H1 (cell line): ENCODE data around the gene FBXO39. TPM values are rescaled to one million over a fixed set of nuclear protein-coding genes. Genes with fewer than 3 reads are reported as not detected.

ENCODE experiments used
- CTCF ChIA-PET: fragments of 300-600 bp; sonication (Branson Sonifier 250); formaldehyde crosslinking; loops from one replicate; lab custom pipeline; 2021; ENCODE audit not compliant: partially characterized antibody; lab: Charles Lee
- POLR2A ChIA-PET: fragments of 300-600 bp; sonication (Branson Sonifier 250); formaldehyde crosslinking; loops from one replicate; lab custom pipeline; 2021; ENCODE audit warnings: inconsistent platforms; ENCODE audit not compliant: partially characterized antibody; lab: Charles Lee
- DNase-seq, 2 experiments: peaks; one replicate each; pipeline versions ENCODE4 v3.0.0 to v3.0.0-alpha.2; 2010 to 2022; ENCODE audit warnings: low spot score in 2 of 2, low read depth in 1 of 2, mixed read lengths in 1 of 2
- FAIRE-seq: peaks from 2 replicates; lab custom pipeline; 2011; peaks lifted over from hg19 to GRCh38; lab: Jason Lieb, UNC
- H2AFZ ChIP-seq: 2 replicates; pipeline ENCODE4 v1.8.1; 2012; ENCODE audit warnings: low read length, inconsistent platforms
- H2AK5ac ChIP-seq: 2 replicates; pipeline ENCODE4 v1.6.1; 2013; ENCODE audit warnings: low read depth, low read length
- H2BK120ac ChIP-seq: replicated peaks from 2 replicates; pipeline ENCODE3; 2013; ENCODE audit warnings: low read depth, low read length, inconsistent platforms
- H2BK12ac ChIP-seq: 2 replicates; pipeline ENCODE4 v1.6.1; 2013; ENCODE audit warnings: low read depth, low read length
- H2BK15ac ChIP-seq: 2 replicates; pipeline ENCODE4 v1.6.1; 2013; ENCODE audit warnings: low read length
- H2BK20ac ChIP-seq: 2 replicates; pipeline ENCODE4 v1.6.1; 2013; ENCODE audit warnings: low read length
- H2BK5ac ChIP-seq: 2 replicates; pipeline ENCODE4 v1.6.1; 2013; ENCODE audit warnings: low read depth, low read length
- H3K14ac ChIP-seq: 2 replicates; pipeline ENCODE4 v1.6.1; 2013; ENCODE audit warnings: inconsistent platforms; ENCODE audit not compliant: insufficient read length
- H3K18ac ChIP-seq: 2 replicates; pipeline ENCODE4 v1.6.1; 2013; ENCODE audit warnings: low read length; ENCODE audit errors: extremely low read depth
- H3K23ac ChIP-seq: 2 replicates; pipeline ENCODE4 v1.6.1; 2013; ENCODE audit warnings: inconsistent platforms; ENCODE audit not compliant: insufficient read length
- H3K23me2 ChIP-seq: 2 replicates; pipeline ENCODE4 v1.6.1; 2013; ENCODE audit warnings: low read depth, low read length
- H3K27ac ChIP-seq: 2 replicates; pipeline ENCODE4 v1.6.1; 2011; ENCODE audit warnings: low read depth, low read length, inconsistent platforms
- H3K27me3 ChIP-seq, 4 experiments: replicated peaks in 1 of 4; 1 replicate in 1 of 4; 2 replicates in 3 of 4; pipeline versions ENCODE4 v1.6.1 to v1.8.1; 2011 to 2013; ENCODE audit warnings: low read length in 3 of 4, mild to moderate bottlenecking in 3 of 4, inconsistent platforms in 2 of 4, mixed read lengths in 2 of 4, moderate library complexity in 1 of 4; ENCODE audit not compliant: control insufficient read depth in 3 of 4, insufficient read depth in 3 of 4; ENCODE audit errors: extremely low read depth in 1 of 4
- H3K36me3 ChIP-seq, 4 experiments: 2 replicates each; pipeline versions ENCODE4 v1.6.1 to v1.8.1; 2011 to 2013; ENCODE audit warnings: mild to moderate bottlenecking in 4 of 4, low read length in 3 of 4, moderate library complexity in 2 of 4, control low read depth in 1 of 4, inconsistent platforms in 1 of 4; ENCODE audit not compliant: insufficient read depth in 4 of 4, control insufficient read depth in 2 of 4
- H3K4ac ChIP-seq: replicated peaks from 2 replicates; pipeline ENCODE3; 2013; ENCODE audit warnings: low read length, low read depth, mixed read lengths, inconsistent platforms; ENCODE audit not compliant: insufficient read length
- H3K4me1 ChIP-seq, 4 experiments: replicated peaks in 1 of 4; 1 replicate in 1 of 4; 2 replicates in 3 of 4; pipeline versions ENCODE4 v1.6.1 to v1.8.1; 2011 to 2013; ENCODE audit warnings: low read length in 3 of 4, inconsistent platforms in 2 of 4, mixed read lengths in 1 of 4; ENCODE audit not compliant: insufficient read depth in 4 of 4, control insufficient read depth in 3 of 4
- H3K4me2 ChIP-seq, 2 experiments: 2 replicates each; pipeline versions ENCODE4 v1.6.1 to v1.8.1; 2011 to 2013; ENCODE audit warnings: low read depth in 2 of 2, low read length in 2 of 2, control low read depth in 1 of 2, inconsistent platforms in 1 of 2, mild to moderate bottlenecking in 1 of 2; ENCODE audit not compliant: insufficient read depth in 1 of 2
- H3K4me3 ChIP-seq, 4 experiments: fragments of 200-600, 300-600 bp in 1 of 4; sonication (generic), shearing (Covaris generic), sonication (Bioruptor Twin) in 1 of 4; 2 replicates each; pipeline versions ENCODE4 v1.5.1 to v1.8.1; 2011 to 2016; ENCODE audit warnings: low read length in 4 of 4, low read depth in 3 of 4, control low read depth in 2 of 4, inconsistent platforms in 2 of 4, mild to moderate bottlenecking in 2 of 4, mixed read lengths in 1 of 4, moderate library complexity in 1 of 4; ENCODE audit not compliant: insufficient read depth in 2 of 4; ENCODE audit errors: extremely low read depth in 1 of 4
- H3K56ac ChIP-seq: replicated peaks from 2 replicates; pipeline ENCODE3; 2013; ENCODE audit warnings: low read depth, mild to moderate bottlenecking, mixed read lengths, low read length, inconsistent platforms; ENCODE audit not compliant: insufficient read length
- H3K79me1 ChIP-seq: 2 replicates; pipeline ENCODE4 v1.6.1; 2013; ENCODE audit warnings: low read depth, low read length, control low read depth
- H3K79me2 ChIP-seq, 2 experiments: 2 replicates each; pipeline versions ENCODE4 v1.6.1 to v1.8.1; 2012 to 2013; ENCODE audit warnings: low read length in 2 of 2, mild to moderate bottlenecking in 2 of 2, inconsistent platforms in 1 of 2; ENCODE audit not compliant: insufficient read depth in 2 of 2, control insufficient read depth in 1 of 2
- H3K9ac ChIP-seq, 4 experiments: replicated peaks in 1 of 4; 1 replicate in 1 of 4; 2 replicates in 3 of 4; pipeline versions ENCODE4 v1.6.1 to v1.8.1; 2011 to 2013; ENCODE audit warnings: low read depth in 3 of 4, low read length in 3 of 4, control low read depth in 2 of 4, mild to moderate bottlenecking in 2 of 4, moderate library complexity in 2 of 4, inconsistent platforms in 1 of 4; ENCODE audit errors: extremely low read depth in 1 of 4
- H3K9me3 ChIP-seq, 2 experiments: 2 replicates each; pipeline versions ENCODE4 v1.6.1 to v1.8.1; 2012 to 2013; ENCODE audit warnings: mild to moderate bottlenecking in 2 of 2, moderate library complexity in 2 of 2, control low read depth in 1 of 2, inconsistent platforms in 1 of 2, low read depth in 1 of 2, low read length in 1 of 2, mixed read lengths in 1 of 2; ENCODE audit not compliant: insufficient read depth in 2 of 2
- H4K20me1 ChIP-seq, 2 experiments: replicated peaks in 1 of 2; 2 replicates each; pipeline versions ENCODE3 to v1.8.1; 2011 to 2013; ENCODE audit warnings: inconsistent platforms in 2 of 2, low read length in 2 of 2, mild to moderate bottlenecking in 1 of 2; ENCODE audit not compliant: insufficient read depth in 2 of 2, control insufficient read depth in 1 of 2
- H4K5ac ChIP-seq: 2 replicates; pipeline ENCODE4 v1.6.1; 2013; ENCODE audit warnings: low read length, low read depth, mixed read lengths, inconsistent platforms; ENCODE audit not compliant: insufficient read length
- H4K8ac ChIP-seq: 2 replicates; pipeline ENCODE4 v1.8.0; 2013; ENCODE audit warnings: mild to moderate bottlenecking, moderate library complexity, low read length, inconsistent platforms; ENCODE audit not compliant: insufficient read depth; ENCODE audit errors: extremely low read depth
- H4K91ac ChIP-seq: replicated peaks from 2 replicates; pipeline ENCODE3; 2013; ENCODE audit warnings: low read length, mixed read lengths, inconsistent platforms; ENCODE audit not compliant: insufficient read length
- BACH1 ChIP-seq: IDR thresholded peaks from 2 replicates; pipeline ENCODE4 v1.6.1; 2012; ENCODE audit warnings: low read length, improper control_type of control experiment
- CBX5 ChIP-seq: fragments of 300-800, 300-1000 bp; sonication (generic); IDR thresholded peaks from 2 replicates; pipeline ENCODE4 v1.7.1; 2016; ENCODE audit warnings: antibody characterized with exemption, low read length, low read depth
- CREB1 ChIP-seq: IDR thresholded peaks from 2 replicates; pipeline ENCODE4 v1.6.1; 2012; ENCODE audit warnings: inconsistent platforms
- CTBP2 ChIP-seq: IDR thresholded peaks from 2 replicates; pipeline ENCODE4 v1.7.0; 2011; ENCODE audit warnings: borderline replicate concordance, mild to moderate bottlenecking, moderate library complexity, mixed read lengths, low read length; ENCODE audit not compliant: insufficient read depth, insufficient read length
- EP300 ChIP-seq, 2 experiments: IDR thresholded peaks; 1 replicate in 1 of 2; 2 replicates in 1 of 2; pipeline ENCODE4 v1.6.1; 2011 to 2012; ENCODE audit warnings: low read depth in 2 of 2, low read length in 2 of 2, mild to moderate bottlenecking in 2 of 2, borderline replicate concordance in 1 of 2, inconsistent platforms in 1 of 2, moderate library complexity in 1 of 2
- FOSL1 ChIP-seq: IDR thresholded peaks from 2 replicates; pipeline ENCODE4 v1.6.1; 2011; ENCODE audit warnings: mild to moderate bottlenecking, low read depth, low read length, moderate library complexity; ENCODE audit not compliant: insufficient read depth
- JUN ChIP-seq: IDR thresholded peaks from 2 replicates; pipeline ENCODE4 v1.6.1; 2011; ENCODE audit warnings: low read depth, mild to moderate bottlenecking, improper control_type of control experiment, low read length
- POLR2A ChIP-seq, 2 experiments: IDR thresholded peaks; 1 replicate in 1 of 2; 2 replicates in 1 of 2; pipeline ENCODE4 v1.6.1; 2011; ENCODE audit warnings: low read depth in 2 of 2, low read length in 2 of 2, mild to moderate bottlenecking in 2 of 2; ENCODE audit errors: control extremely low read depth in 1 of 2
- RAD21 ChIP-seq, 2 experiments: IDR thresholded peaks in 1 of 2; conservative IDR thresholded peaks in 1 of 2; 2 replicates each; pipeline ENCODE4 v1.6.1; 2011; ENCODE audit warnings: low read depth in 2 of 2, low read length in 2 of 2, improper control_type of control experiment in 1 of 2, inconsistent platforms in 1 of 2, mild to moderate bottlenecking in 1 of 2, moderate library complexity in 1 of 2
- RNF2 ChIP-seq: fragments of 200-900, 300-1000 bp; sonication (generic); IDR thresholded peaks from 2 replicates; pipeline ENCODE4 v1.7.1; 2016; ENCODE audit warnings: borderline replicate concordance, low read depth, mild to moderate bottlenecking, antibody characterized with exemption, low read length; ENCODE audit not compliant: poor library complexity, severe bottlenecking; ENCODE audit errors: missing control alignments
- SIRT6 ChIP-seq: IDR thresholded peaks from one replicate; pipeline ENCODE4 v1.7.1; 2012; ENCODE audit warnings: low read length, inconsistent platforms
- SP2 ChIP-seq: IDR thresholded peaks from 2 replicates; pipeline ENCODE4 v1.6.1; 2012; ENCODE audit warnings: mild to moderate bottlenecking, low read length, inconsistent platforms
- TCF12 ChIP-seq: IDR thresholded peaks from 2 replicates; pipeline ENCODE4 v1.6.1; 2011; ENCODE audit warnings: low read depth, mild to moderate bottlenecking, low read length
- WGBS, 2 experiments: shearing (Covaris generic) in 1 of 2; methylation state at CpG; one replicate each; pipeline versions ENCODE4 v1.1.6 to v1.1.7; 2013 to 2015; ENCODE audit warnings: low lambda C conversion rate in 2 of 2, mixed read lengths in 2 of 2, inconsistent platforms in 1 of 2, low coverage in 1 of 2, missing lambda C conversion rate in 1 of 2; ENCODE audit not compliant: insufficient replicate concordance in 2 of 2, insufficient coverage in 1 of 2, insufficient read length in 1 of 2; ENCODE audit errors: extremely low coverage in 1 of 2, missing lambda C conversion rate in 1 of 2; 5-methylcytosine and 5-hydroxymethylcytosine counted together
- polyA plus RNA-seq, 7 experiments: library from polyadenylated mRNA; depleted of rRNA in 3 of 7; stranded (reverse) in 5 of 7; unstranded in 2 of 7; fragments of >200 nt in 5 of 7; fragments of 200-250 nt in 2 of 7; gene quantifications; 1 replicate in 5 of 7; 2 replicates in 1 of 7; 4 replicates in 1 of 7; pipeline versions ENCODE4 v1.2.1 to v1.2.3, GENCODE V29; 2011 to 2013; ENCODE audit warnings: missing spikeins in 2 of 7, mixed read lengths in 2 of 7
- total RNA-seq: library from RNA; stranded (reverse); fragmentation: NEBNext Ultra II Directional; extraction: Animal tissue kit (Norgen Biotek cat#: 25700); gene quantifications from 2 replicates; pipeline ENCODE4 v1.2.1, GENCODE V29; 2021

The FBXO39 gene
- total and polyA plus RNA-seq, 2 of the 8 experiments (the other 6 are each of a cell fraction or from before 2014, with no cell fraction given): 0.12 to 0.22 TPM

DNA sequence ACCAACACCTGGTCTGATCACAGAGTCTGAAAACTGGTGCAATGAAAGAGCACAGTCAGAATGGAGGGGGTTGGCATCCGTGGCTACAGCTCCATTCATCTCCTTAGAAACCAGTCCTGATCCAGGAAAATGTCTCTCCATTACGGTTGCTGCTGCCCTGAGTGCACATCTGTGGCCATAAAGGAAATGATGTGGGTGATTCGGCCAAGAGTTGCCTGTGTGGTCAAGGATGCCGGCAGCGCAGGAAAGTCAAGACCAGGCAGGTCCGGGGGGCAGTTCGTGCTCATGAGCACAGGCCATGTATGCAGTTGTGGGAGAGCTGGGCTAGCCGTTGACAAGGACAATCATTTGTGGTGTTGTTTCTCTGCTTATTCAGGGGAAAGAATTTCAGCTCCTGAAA, 14.2 kb upstream of the FBXO39 start:
- no peak overlapping the region for H3K56ac ChIP-seq
- no peak overlapping the region for H3K14ac ChIP-seq
- H2BK12ac ChIP-seq: no peak overlapping the region
- no peak overlapping the region for H3K4me3 ChIP-seq
- H4K20me1 ChIP-seq: no peaks in the 10 kb centered on the region
- no peak overlapping the region; the same call in 1 of the 2 replicates for H4K8ac ChIP-seq
- no peaks in the 10 kb centered on the region for H3K9me3 ChIP-seq
- DNase-seq: no peak
- H3K4ac ChIP-seq: no peak overlapping the region
- H3K36me3 ChIP-seq: no peaks in the 10 kb centered on the region
- no peak for FAIRE-seq
- no peaks in the 10 kb centered on the region for H3K27me3 ChIP-seq
- H3K4me2 ChIP-seq: no peak overlapping the region
- no peak overlapping the region for H3K18ac ChIP-seq
- H2AFZ ChIP-seq: no peak overlapping the region
- no peaks in the 10 kb centered on the region for H3K79me2 ChIP-seq
- ChIA-PET CTCF (interaction anchor here (0.9 to 1.1 kb wide), 2 partner anchors 82 to 233 kb away, joined by 3 to 4 read pairs; no protein-coding TSS in a partner anchor), POLR2A (no interaction called here)
- H2BK5ac ChIP-seq: no peak overlapping the region
- H3K79me1 ChIP-seq: no peaks in the 10 kb centered on the region
- no peak overlapping the region for H3K9ac ChIP-seq
- no peak overlapping the region for H3K23ac ChIP-seq
- WGBS, 2 experiments: 90% methylated on average over 8 of the region's 8 CpGs; no CpG with 5 or more reads in 1 of the 2 experiments
- no peak overlapping the region for H3K27ac ChIP-seq
- peaks cover 2% of the 10 kb centered on the region; the same call in 1 of the 2 replicates for H3K23me2 ChIP-seq
- H3K4me1 ChIP-seq: peaks cover 0 to 6% (median 0%) of the 10 kb centered on the region in 4 experiments; a peak in 2 of 7 replicates
- no peak overlapping the region for H2BK15ac ChIP-seq
- H2AK5ac ChIP-seq: no peak overlapping the region
- no peak overlapping the region for H4K91ac ChIP-seq
- no peak overlapping the region for H2BK20ac ChIP-seq
- no peak overlapping the region for H4K5ac ChIP-seq
- H2BK120ac ChIP-seq: no peak overlapping the region
- TF ChIP-seq FOSL1 (no peak), POLR2A (IDR thresholded peaks at IDR 0.05; ENCODE audit: control extremely low read depth in 1 of 2, low read depth in 2 of 2, low read length in 2 of 2) (no peak), JUN (no peak), CREB1 (no peak), SP2 (no peak), RNF2 (no peak), CBX5 (no peak), CTBP2 (no peak), TCF12 (no peak), BACH1 (no peak), EP300 (IDR thresholded peaks at IDR 0.05; ENCODE audit: borderline replicate concordance in 1 of 2, low read depth in 2 of 2, low read length in 2 of 2) (no peak), RAD21 (IDR thresholded peaks at IDR 0.05 in 1 of 2, conservative IDR thresholded peaks at IDR 0.05 in 1 of 2; ENCODE audit: low read depth in 2 of 2, low read length in 2 of 2) (no peak), SIRT6 (no peak)
